ENCODE measurements around the gene EFCAB8. TPM values are rescaled to one million over a fixed set of nuclear protein-coding genes. Genes with fewer than 3 reads are reported as not detected.

Gene EFCAB8
- total RNA-seq, 1 donor from 2014 or later, result not detected

DNA sequence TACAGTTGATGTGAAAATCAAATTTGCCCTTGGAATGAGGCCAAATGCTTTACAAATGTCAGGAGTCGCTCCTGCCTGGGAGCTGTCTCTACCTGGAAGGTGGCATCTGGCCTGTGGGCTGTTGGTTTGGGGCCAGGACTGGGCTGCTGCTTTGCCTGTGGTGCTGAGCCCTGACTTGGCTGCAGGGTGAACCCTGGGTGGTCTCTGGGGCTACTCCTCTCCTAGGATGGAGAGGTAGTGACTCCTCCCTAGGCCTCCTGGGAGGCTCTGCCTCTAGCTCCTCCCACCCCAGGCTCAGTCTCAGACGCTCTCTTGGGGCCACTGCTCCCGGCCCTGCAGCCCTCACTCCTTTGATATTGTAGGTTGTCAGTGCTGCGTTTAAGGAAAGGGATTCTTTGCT is 47.5 kb downstream of the EFCAB8 start:
- Histone ChIP-seq H3K27ac (ENCODE audit: low read depth, low read length) (no peak overlapping the region), H3K4me1 (ENCODE audit: control insufficient read depth in 3 of 3, insufficient read depth in 3 of 3, low read length in 3 of 3) (no peaks in the 10 kb centered on the region), H3K36me3 (ENCODE audit: control insufficient read depth in 3 of 3, insufficient read depth in 3 of 3, low read length in 3 of 3) (no peaks in the 10 kb centered on the region), H3K27me3 (ENCODE audit: control insufficient read depth in 3 of 3, insufficient read depth in 3 of 3, low read length in 3 of 3) (no peaks in the 10 kb centered on the region), H3K9ac (ENCODE audit: low read depth in 1 of 3, low read length in 3 of 3) (no peak overlapping the region), H3K4me3 (ENCODE audit: low read length in 3 of 3) (no peak overlapping the region), H3K9me3 (ENCODE audit: control insufficient read depth in 3 of 3, low read length in 3 of 3) (no peaks in the 10 kb centered on the region)

DNA sequence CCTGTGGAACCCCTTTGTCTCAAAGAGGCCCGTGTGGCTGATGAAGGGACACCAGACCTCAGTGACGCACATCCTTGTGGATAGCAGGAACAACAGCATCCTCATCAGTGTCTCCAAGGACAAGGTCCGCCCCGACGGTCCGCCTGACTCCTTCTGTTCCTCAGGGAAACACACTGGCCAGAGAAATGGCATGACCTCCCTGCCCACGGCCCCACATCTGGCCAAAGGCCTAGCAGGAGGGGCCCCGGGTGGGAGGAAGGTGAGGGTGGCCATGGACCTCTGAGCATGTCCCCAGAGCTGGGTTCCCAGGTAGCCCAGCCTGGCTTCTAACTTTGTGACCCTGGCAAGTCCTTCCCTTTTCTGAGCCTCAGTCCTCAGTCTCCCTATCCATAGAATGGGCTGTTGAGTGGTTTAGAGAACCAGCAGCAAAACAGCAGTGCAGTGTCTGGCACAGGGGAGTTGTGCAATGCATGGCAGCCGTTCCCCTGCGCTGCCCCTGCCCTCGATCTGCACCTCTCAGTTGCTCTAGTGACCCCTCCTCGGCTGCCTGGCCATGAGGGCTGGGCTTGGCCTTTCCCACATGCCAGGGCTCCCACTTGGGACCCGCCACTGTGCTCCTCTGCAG is 48.3 kb downstream of the EFCAB8 start:
- no peak overlapping the region for H3K27ac ChIP-seq (ENCODE audit: low read depth, low read length)
- H3K27me3 ChIP-seq (ENCODE audit: control insufficient read depth in 3 of 3, insufficient read depth in 3 of 3, low read length in 3 of 3), result no peaks in the 10 kb centered on the region
- H3K36me3 ChIP-seq (ENCODE audit: control insufficient read depth in 3 of 3, insufficient read depth in 3 of 3, low read length in 3 of 3), result no peaks in the 10 kb centered on the region
- H3K9ac ChIP-seq (ENCODE audit: low read depth in 1 of 3, low read length in 3 of 3), result no peak overlapping the region
- H3K9me3 ChIP-seq (ENCODE audit: control insufficient read depth in 3 of 3, low read length in 3 of 3), result no peaks in the 10 kb centered on the region
- no peak overlapping the region for H3K4me3 ChIP-seq (ENCODE audit: low read length in 3 of 3)
- H3K4me1 ChIP-seq (ENCODE audit: control insufficient read depth in 3 of 3, insufficient read depth in 3 of 3, low read length in 3 of 3), result no peaks in the 10 kb centered on the region

DNA sequence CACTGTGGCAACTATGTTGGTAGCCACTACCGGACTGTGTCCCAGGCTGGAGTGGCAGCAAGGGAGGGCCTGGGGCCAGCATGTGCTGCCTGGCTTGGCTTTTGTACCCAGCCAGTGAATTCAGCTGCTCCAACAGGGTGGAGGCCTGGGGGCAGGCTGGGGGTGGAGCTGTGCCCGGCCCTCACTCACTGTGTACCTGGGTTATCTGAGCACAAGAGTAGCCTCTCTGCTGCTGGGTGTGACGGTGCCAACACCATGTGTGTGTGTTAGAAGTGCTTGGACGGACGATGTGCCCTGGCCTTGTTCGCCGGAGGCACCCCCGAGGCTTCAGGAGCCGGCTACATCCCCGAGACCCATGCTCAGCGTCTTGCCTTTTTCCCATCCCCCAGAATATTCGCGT is 49.2 kb downstream of the EFCAB8 start:
- Histone ChIP-seq H3K4me1 (ENCODE audit: control insufficient read depth in 3 of 3, insufficient read depth in 3 of 3, low read length in 3 of 3) (no peaks in the 10 kb centered on the region), H3K27me3 (ENCODE audit: control insufficient read depth in 3 of 3, insufficient read depth in 3 of 3, low read length in 3 of 3) (no peaks in the 10 kb centered on the region), H3K36me3 (ENCODE audit: control insufficient read depth in 3 of 3, insufficient read depth in 3 of 3, low read length in 3 of 3) (no peaks in the 10 kb centered on the region), H3K9me3 (ENCODE audit: control insufficient read depth in 3 of 3, low read length in 3 of 3) (no peaks in the 10 kb centered on the region), H3K4me3 (ENCODE audit: low read length in 3 of 3) (no peak overlapping the region), H3K27ac (ENCODE audit: low read depth, low read length) (no peak overlapping the region), H3K9ac (ENCODE audit: low read depth in 1 of 3, low read length in 3 of 3) (no peak overlapping the region)

DNA sequence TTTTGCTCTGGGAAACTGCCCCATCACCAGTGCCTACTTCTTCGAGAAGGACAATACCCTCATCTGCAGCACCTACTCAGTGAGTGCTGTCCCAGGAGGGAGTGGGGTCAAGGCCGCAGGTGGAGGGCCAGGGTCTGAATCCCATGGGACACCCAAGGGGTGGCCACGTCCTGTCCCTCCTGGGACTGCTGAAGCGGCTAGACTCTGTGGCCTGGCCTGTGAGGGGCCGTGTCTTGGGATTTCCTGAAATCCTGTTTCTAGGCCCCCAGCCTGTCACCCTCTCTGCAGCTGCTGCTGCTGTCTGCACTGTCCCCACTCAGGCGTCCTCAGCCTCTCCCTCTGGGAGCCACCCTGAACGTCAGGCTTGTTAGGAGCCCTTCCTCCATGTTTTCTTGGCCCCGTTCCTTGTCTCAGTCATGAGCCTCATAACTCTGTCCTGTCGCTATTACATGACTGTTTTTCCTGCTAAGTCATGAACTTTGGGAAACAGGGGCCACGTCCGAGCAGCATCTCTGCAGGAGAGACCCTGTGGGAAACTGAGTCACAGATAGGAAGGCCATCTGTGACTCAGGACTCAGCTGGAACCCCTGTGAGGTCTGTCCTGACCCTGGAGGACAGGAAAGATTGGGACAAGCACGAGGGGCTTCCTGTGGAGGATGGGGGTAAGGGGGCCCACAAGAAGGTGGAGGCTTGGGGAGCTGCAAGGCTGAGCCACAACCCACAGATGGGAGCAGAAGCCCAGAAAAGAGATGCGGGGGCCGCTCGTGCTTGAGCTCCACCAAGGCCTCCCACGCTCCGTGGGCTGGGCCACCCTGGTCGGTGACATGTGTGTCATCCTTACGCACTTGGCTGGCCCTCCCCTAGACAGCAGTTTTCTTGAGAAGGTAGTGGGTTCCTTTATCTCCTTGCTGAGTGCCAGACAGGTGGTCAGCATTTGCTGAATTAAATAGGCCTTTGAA is 49.9 kb downstream of the EFCAB8 start:
- H3K4me1 ChIP-seq (ENCODE audit: control insufficient read depth in 3 of 3, insufficient read depth in 3 of 3, low read length in 3 of 3), result no peaks in the 10 kb centered on the region
- H3K27ac ChIP-seq (ENCODE audit: low read depth, low read length), result no peak overlapping the region
- H3K9ac ChIP-seq (ENCODE audit: low read depth in 1 of 3, low read length in 3 of 3), result no peak overlapping the region
- H3K4me3 ChIP-seq (ENCODE audit: low read length in 3 of 3), result no peak overlapping the region
- no peaks in the 10 kb centered on the region for H3K36me3 ChIP-seq (ENCODE audit: control insufficient read depth in 3 of 3, insufficient read depth in 3 of 3, low read length in 3 of 3)
- no peaks in the 10 kb centered on the region for H3K9me3 ChIP-seq (ENCODE audit: control insufficient read depth in 3 of 3, low read length in 3 of 3)
- no peaks in the 10 kb centered on the region for H3K27me3 ChIP-seq (ENCODE audit: control insufficient read depth in 3 of 3, insufficient read depth in 3 of 3, low read length in 3 of 3)

DNA sequence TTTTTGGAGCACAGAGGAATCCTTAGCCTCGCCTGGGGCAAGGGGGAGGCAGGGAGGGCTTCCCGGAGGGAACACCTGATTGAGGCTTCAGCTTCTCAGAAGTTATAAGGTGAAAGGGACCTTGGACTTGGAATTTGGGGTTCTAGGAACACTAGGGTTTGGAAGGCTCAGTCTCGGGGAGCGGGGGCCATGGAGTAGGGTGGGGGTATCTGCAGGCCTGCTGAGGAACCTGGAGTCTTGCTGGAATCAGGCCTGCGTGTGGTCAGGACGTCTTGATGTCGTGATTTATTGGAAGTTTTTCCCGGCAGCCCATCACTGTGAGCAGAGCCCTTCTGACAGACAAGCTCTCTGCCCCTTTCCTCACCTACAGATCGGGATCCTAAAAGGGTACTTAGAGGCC is 50.7 kb downstream of the EFCAB8 start:
- H3K27ac ChIP-seq (ENCODE audit: low read depth, low read length), result no peak overlapping the region
- H3K4me3 ChIP-seq (ENCODE audit: low read length in 3 of 3), result no peak overlapping the region
- H3K27me3 ChIP-seq (ENCODE audit: control insufficient read depth in 3 of 3, insufficient read depth in 3 of 3, low read length in 3 of 3), result no peaks in the 10 kb centered on the region
- no peaks in the 10 kb centered on the region for H3K4me1 ChIP-seq (ENCODE audit: control insufficient read depth in 3 of 3, insufficient read depth in 3 of 3, low read length in 3 of 3)
- no peak overlapping the region for H3K9ac ChIP-seq (ENCODE audit: low read depth in 1 of 3, low read length in 3 of 3)
- H3K36me3 ChIP-seq (ENCODE audit: control insufficient read depth in 3 of 3, insufficient read depth in 3 of 3, low read length in 3 of 3), result no peaks in the 10 kb centered on the region
- H3K9me3 ChIP-seq (ENCODE audit: control insufficient read depth in 3 of 3, low read length in 3 of 3), result no peaks in the 10 kb centered on the region

DNA sequence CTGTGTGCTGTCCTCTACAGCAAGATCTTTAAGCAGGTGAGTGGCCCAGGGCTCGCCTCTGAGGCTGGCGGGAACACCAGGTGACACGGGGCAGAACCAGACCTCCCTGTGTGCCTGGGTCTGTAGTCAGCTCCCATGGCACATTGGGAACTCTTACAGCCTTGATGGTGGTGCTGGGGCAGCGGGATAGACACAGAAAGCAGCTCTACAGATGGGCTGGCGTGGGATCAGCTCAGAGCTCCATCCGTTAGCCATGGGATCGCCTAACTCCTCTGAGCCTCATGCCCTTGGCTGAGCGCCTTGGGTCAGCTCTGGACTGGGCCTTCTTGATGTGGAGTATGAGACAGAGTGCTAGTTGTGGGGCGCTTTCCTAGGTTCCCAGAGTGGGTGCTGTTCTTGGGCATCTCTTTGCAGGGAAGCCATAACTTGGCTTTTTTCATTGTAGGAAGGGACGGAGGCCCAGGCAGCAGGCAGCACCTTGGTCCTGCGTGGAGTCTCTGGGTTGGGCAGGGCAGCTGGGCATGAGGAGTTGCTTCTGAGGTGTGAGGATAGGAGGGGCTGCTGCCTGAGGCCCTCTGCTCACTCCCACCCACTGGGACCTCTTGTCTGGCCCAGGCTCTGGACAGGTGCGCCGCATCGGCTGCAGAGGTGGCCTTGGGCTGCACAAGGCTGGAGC is 51.3 kb downstream of the EFCAB8 start:
- no peak overlapping the region for H3K27ac ChIP-seq (ENCODE audit: low read depth, low read length)
- H3K9me3 ChIP-seq (ENCODE audit: control insufficient read depth in 3 of 3, low read length in 3 of 3), result no peaks in the 10 kb centered on the region
- H3K27me3 ChIP-seq (ENCODE audit: control insufficient read depth in 3 of 3, insufficient read depth in 3 of 3, low read length in 3 of 3), result no peaks in the 10 kb centered on the region
- H3K4me3 ChIP-seq (ENCODE audit: low read length in 3 of 3), result no peak overlapping the region
- no peaks in the 10 kb centered on the region for H3K4me1 ChIP-seq (ENCODE audit: control insufficient read depth in 3 of 3, insufficient read depth in 3 of 3, low read length in 3 of 3)
- no peaks in the 10 kb centered on the region for H3K36me3 ChIP-seq (ENCODE audit: control insufficient read depth in 3 of 3, insufficient read depth in 3 of 3, low read length in 3 of 3)
- H3K9ac ChIP-seq (ENCODE audit: low read depth in 1 of 3, low read length in 3 of 3), result no peak overlapping the region

DNA sequence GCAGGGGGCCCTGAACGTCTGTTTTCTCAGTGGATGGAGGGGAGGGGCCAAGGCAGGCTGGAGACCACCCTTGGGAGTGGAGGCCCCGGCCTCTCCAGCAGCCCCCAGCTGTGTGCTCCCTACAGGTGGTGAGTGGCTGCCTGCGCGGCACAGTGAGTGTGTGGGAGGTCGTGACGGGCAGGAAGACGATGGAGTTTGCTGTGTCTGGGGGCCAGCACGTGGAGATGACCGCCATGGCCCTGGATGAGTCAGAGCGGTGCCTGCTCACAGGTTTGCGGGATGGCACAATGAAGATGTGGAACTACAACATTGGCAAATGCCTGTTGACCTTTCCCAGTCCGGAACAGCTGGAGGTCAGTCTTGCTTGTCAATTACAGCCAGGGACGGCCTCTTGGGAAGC is 52.6 kb downstream of the EFCAB8 start:
- H3K9me3 ChIP-seq (ENCODE audit: control insufficient read depth in 3 of 3, low read length in 3 of 3), result peaks cover 0 to 4% (median 3%) of the 10 kb centered on the region in 3 donors
- H3K9ac ChIP-seq (ENCODE audit: low read depth in 1 of 3, low read length in 3 of 3), result no peak overlapping the region
- H3K4me1 ChIP-seq (ENCODE audit: control insufficient read depth in 3 of 3, insufficient read depth in 3 of 3, low read length in 3 of 3), result no peaks in the 10 kb centered on the region
- H3K4me3 ChIP-seq (ENCODE audit: low read length in 3 of 3), result no peak overlapping the region
- H3K36me3 ChIP-seq (ENCODE audit: control insufficient read depth in 3 of 3, insufficient read depth in 3 of 3, low read length in 3 of 3), result no peaks in the 10 kb centered on the region
- no peaks in the 10 kb centered on the region for H3K27me3 ChIP-seq (ENCODE audit: control insufficient read depth in 3 of 3, insufficient read depth in 3 of 3, low read length in 3 of 3)
- H3K27ac ChIP-seq (ENCODE audit: low read depth, low read length), result no peak overlapping the region

DNA sequence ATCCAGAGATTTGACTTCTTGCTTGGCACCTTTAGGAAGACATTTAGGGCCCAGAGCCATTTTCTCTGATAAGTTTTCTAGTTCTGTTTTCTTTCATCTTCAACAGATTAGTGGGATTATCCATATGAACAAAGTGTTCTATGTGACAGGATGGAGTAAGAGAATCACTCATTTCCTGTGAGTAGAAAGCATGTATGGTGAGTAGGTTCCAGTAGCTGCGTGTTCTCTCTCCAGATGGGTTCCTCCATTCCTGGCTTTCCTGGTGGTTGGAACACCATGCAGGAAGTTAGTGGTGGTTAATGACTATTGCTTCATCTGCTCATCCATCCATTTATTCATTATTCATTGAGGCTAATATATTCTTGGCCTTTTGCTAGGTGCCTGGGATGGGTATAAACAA is 54.0 kb downstream of the EFCAB8 start:
- Histone ChIP-seq H3K36me3 (ENCODE audit: control insufficient read depth in 3 of 3, insufficient read depth in 3 of 3, low read length in 3 of 3) (no peaks in the 10 kb centered on the region), H3K27ac (ENCODE audit: low read depth, low read length) (no peak overlapping the region), H3K9me3 (ENCODE audit: control insufficient read depth in 3 of 3, low read length in 3 of 3) (peaks cover 0 to 4% (median 4%) of the 10 kb centered on the region in 3 donors)

DNA sequence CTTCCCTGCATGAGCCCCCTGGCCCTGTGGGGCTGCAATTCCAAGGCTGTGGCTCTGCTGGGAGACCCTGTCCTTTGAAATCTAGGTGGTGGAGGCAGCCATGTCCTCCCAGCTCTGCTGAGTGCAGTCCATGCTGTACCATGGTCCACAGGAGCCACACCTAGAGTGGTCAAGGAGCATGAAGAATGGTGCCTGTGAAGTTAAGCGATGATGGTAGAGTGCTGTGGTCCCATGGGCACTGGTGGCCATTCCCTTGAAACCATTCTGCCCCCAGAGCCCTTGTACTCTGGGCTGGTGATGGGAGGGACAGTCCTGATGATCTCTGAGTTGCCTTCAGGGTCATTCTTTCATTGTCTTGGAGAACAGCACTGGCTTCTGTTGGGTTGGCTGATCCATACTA is 55.3 kb downstream of the EFCAB8 start:
- H3K4me3 ChIP-seq (ENCODE audit: low read length in 3 of 3), result no peak overlapping the region
- peaks cover 0 to 4% (median 4%) of the 10 kb centered on the region in 3 donors for H3K9me3 ChIP-seq (ENCODE audit: control insufficient read depth in 3 of 3, low read length in 3 of 3)
- H3K36me3 ChIP-seq (ENCODE audit: control insufficient read depth in 3 of 3, insufficient read depth in 3 of 3, low read length in 3 of 3), result no peaks in the 10 kb centered on the region
- H3K27me3 ChIP-seq (ENCODE audit: control insufficient read depth in 3 of 3, insufficient read depth in 3 of 3, low read length in 3 of 3), result no peaks in the 10 kb centered on the region
- H3K27ac ChIP-seq (ENCODE audit: low read depth, low read length), result no peak overlapping the region
- no peak overlapping the region for H3K9ac ChIP-seq (ENCODE audit: low read depth in 1 of 3, low read length in 3 of 3)
- H3K4me1 ChIP-seq (ENCODE audit: control insufficient read depth in 3 of 3, insufficient read depth in 3 of 3, low read length in 3 of 3), result no peaks in the 10 kb centered on the region

More for the DNA sequence above, 54.0 kb downstream of the EFCAB8 start:
- no peaks in the 10 kb centered on the region for H3K4me1 ChIP-seq (ENCODE audit: control insufficient read depth in 3 of 3, insufficient read depth in 3 of 3, low read length in 3 of 3)
- no peaks in the 10 kb centered on the region for H3K27me3 ChIP-seq (ENCODE audit: control insufficient read depth in 3 of 3, insufficient read depth in 3 of 3, low read length in 3 of 3)
- no peak overlapping the region for H3K4me3 ChIP-seq (ENCODE audit: low read length in 3 of 3)
- no peak overlapping the region for H3K9ac ChIP-seq (ENCODE audit: low read depth in 1 of 3, low read length in 3 of 3)

All from skeletal muscle tissue (tissue), 4 donors.